Sigmoid colon (tissue), 4 donors: ENCODE measurements around the gene ADAMTS2.

Source experiments
- POLR2A ChIP-seq, 2 donors: fragments of 450-650 bp; IDR thresholded peaks; one replicate each; pipeline ENCODE4 v1.6.1; 2016; ENCODE audit warnings: antibody characterized with exemption in 2 of 2, mild to moderate bottlenecking in 2 of 2, moderate library complexity in 2 of 2
- POLR2AphosphoS5 ChIP-seq, 4 donors: sonication (generic); formaldehyde crosslinking; IDR thresholded peaks; one replicate each; pipeline ENCODE4 v1.6.1; 2017; ENCODE audit warnings: antibody characterized with exemption in 4 of 4
- TF ChIP-seq, protein P1 (sequence below), 4 experiments: fragments of 450-650 bp in 3 of 4; fragments of 200-600 bp in 1 of 4; IDR thresholded peaks; one replicate each; pipeline ENCODE4 v1.5.1; 2016 to 2019; ENCODE audit warnings: antibody characterized with exemption in 4 of 4, mild to moderate bottlenecking in 3 of 4, moderate library complexity in 2 of 4

DNA sequence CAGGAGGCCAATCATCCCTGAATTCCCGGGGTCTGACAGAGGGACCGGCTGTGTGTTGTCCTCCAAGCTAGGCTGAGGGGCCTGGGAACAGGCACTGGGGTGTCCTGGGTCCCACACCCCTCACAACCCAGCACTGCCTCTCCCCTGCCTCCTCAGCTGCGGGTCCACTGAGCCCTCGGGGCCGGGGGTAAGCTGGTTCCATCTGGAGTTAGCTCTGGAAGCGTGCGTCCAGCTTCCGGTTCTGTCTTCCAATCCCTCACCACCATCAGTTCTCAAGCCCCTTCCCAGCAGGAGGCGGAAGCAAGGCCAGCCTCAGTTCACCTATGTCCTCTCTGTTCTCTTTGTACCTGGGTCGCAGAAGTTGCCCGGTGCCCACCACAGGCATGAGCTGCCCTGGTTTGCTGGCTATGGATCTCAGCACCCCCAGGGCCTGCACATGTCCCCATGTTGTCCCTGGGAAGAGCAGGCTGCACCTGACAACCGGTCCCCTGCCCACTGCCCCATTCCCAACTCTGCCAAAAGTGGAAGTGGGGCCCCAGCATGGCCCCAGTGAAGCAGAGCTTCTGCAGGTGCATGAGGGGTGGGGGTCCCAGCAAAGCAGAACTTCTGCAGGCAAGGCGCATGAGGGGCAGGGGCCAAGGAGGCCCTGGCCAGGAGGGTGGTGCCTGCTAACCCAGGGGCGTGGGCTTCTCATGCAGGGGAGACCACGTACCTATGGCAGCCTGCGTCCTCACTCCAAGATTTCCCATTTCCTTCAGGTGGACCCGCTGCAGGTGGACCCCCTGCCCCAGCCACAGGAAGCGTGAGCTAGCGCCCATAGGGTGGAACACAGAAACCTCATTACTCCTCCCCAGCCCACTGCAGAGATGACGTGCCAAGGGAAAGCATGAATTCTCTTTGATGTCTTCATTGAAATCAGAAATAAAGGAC lies 173.2 kb downstream of the ADAMTS2 start:
- no peak for TF ChIP-seq POLR2A (IDR thresholded peaks at IDR 0.05)
- TF ChIP-seq, protein P1, sequence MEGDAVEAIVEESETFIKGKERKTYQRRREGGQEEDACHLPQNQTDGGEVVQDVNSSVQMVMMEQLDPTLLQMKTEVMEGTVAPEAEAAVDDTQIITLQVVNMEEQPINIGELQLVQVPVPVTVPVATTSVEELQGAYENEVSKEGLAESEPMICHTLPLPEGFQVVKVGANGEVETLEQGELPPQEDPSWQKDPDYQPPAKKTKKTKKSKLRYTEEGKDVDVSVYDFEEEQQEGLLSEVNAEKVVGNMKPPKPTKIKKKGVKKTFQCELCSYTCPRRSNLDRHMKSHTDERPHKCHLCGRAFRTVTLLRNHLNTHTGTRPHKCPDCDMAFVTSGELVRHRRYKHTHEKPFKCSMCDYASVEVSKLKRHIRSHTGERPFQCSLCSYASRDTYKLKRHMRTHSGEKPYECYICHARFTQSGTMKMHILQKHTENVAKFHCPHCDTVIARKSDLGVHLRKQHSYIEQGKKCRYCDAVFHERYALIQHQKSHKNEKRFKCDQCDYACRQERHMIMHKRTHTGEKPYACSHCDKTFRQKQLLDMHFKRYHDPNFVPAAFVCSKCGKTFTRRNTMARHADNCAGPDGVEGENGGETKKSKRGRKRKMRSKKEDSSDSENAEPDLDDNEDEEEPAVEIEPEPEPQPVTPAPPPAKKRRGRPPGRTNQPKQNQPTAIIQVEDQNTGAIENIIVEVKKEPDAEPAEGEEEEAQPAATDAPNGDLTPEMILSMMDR (IDR thresholded peaks at IDR 0.05): no peak
- no peak for TF ChIP-seq POLR2AphosphoS5 (IDR thresholded peaks at IDR 0.05)
